ENCODE data around the gene RAP1GAP.

The RAP1GAP gene

GRCh38 chr1:21669258-21670058 lies at the start of gene RAP1GAP:
Gene RAP1GAP, minus strand, starts transcription at chr1:21669357. Its CDS starts 49,325 bp downstream, at chr1:21620032.
- DNase-seq = no peak

GRCh38 chr1:21716169-21716568 lies 47.0 kb upstream of the RAP1GAP start:
- no peak for DNase-seq

GRCh38 chr1:21707891-21708290 lies 38.7 kb upstream of the RAP1GAP start:
- DNase-seq = no peak

- DNase-seq = no peak
Observed at GRCh38 chr1:21707086-21707840, 38.1 kb upstream of the RAP1GAP start.

- no peak for DNase-seq
Observed at GRCh38 chr1:21706151-21706835, 37.1 kb upstream of the RAP1GAP start.

- DNase-seq = no peak
Observed at GRCh38 chr1:21705303-21705980, 36.3 kb upstream of the RAP1GAP start.

GRCh38 chr1:21704145-21704544 lies 35.0 kb upstream of the RAP1GAP start:
- DNase-seq = no peak

- DNase-seq = no peak
Observed at GRCh38 chr1:21703318-21703963, 34.3 kb upstream of the RAP1GAP start.

- no peak for DNase-seq
Observed at GRCh38 chr1:21702780-21703179, 33.6 kb upstream of the RAP1GAP start.

- no peak for DNase-seq
Observed at GRCh38 chr1:21701401-21701800, 32.2 kb upstream of the RAP1GAP start.

GRCh38 chr1:21700094-21700493 lies 30.9 kb upstream of the RAP1GAP start:
- no peak for DNase-seq

GRCh38 chr1:21696931-21697330 lies 27.8 kb upstream of the RAP1GAP start:
- DNase-seq = no peak

GRCh38 chr1:21693732-21694131 lies 24.6 kb upstream of the RAP1GAP start:
- no peak for DNase-seq

GRCh38 chr1:21691739-21692138 lies 22.6 kb upstream of the RAP1GAP start:
- DNase-seq = no peak

- DNase-seq = no peak
Observed at GRCh38 chr1:21689661-21690372, 20.7 kb upstream of the RAP1GAP start.

GRCh38 chr1:21687081-21687529 lies 17.9 kb upstream of the RAP1GAP start:
- no peak for DNase-seq

- DNase-seq = no peak
Observed at GRCh38 chr1:21685946-21686678, 17.0 kb upstream of the RAP1GAP start.

- DNase-seq = no peak
Observed at GRCh38 chr1:21681426-21681825, 12.3 kb upstream of the RAP1GAP start.

GRCh38 chr1:21680918-21681317 lies 11.8 kb upstream of the RAP1GAP start:
- no peak for DNase-seq

GRCh38 chr1:21680381-21680780 lies 11.2 kb upstream of the RAP1GAP start:
- DNase-seq = no peak

GRCh38 chr1:21677168-21677567 lies 8.0 kb upstream of the RAP1GAP start:
- no peak for DNase-seq
